ENCODE results near the gene LRRC7.
A peak's percentile ranks its signal among the peaks of the same experiment; 100 is the strongest.

The LRRC7 gene

GRCh38 chr1:69657971-69658370 is 90.2 kb downstream of the LRRC7 start:
- DNase-seq (ENCODE audit: low read depth): peak; percentile 2
- H3K4me3 ChIP-seq (ENCODE audit: low read length): no peak overlapping the region
- no peak overlapping the region for H3K9ac ChIP-seq (ENCODE audit: low read length)
- H3K9me3 ChIP-seq (ENCODE audit: control insufficient read depth, low read length): no peaks in the 10 kb centered on the region
- H3K4me1 ChIP-seq (ENCODE audit: control insufficient read depth, insufficient read depth, low read length): no peaks in the 10 kb centered on the region
- no peaks in the 10 kb centered on the region for H3K36me3 ChIP-seq (ENCODE audit: control insufficient read depth, insufficient read depth, low read length, severe bottlenecking)
- H3K27me3 ChIP-seq (replicated peaks; ENCODE audit: control insufficient read depth, insufficient read depth, low read length): no peaks in the 10 kb centered on the region

- H3K9me3 ChIP-seq (ENCODE audit: control insufficient read depth, low read length): no peaks in the 10 kb centered on the region
- DNase-seq (ENCODE audit: low read depth): peak; percentile 33
- no peak overlapping the region for H3K9ac ChIP-seq (ENCODE audit: low read length)
- H3K36me3 ChIP-seq (ENCODE audit: control insufficient read depth, insufficient read depth, low read length, severe bottlenecking): no peaks in the 10 kb centered on the region
- H3K4me3 ChIP-seq (ENCODE audit: low read length): no peak overlapping the region
- no peaks in the 10 kb centered on the region for H3K4me1 ChIP-seq (ENCODE audit: control insufficient read depth, insufficient read depth, low read length)
- H3K27me3 ChIP-seq (replicated peaks; ENCODE audit: control insufficient read depth, insufficient read depth, low read length): no peaks in the 10 kb centered on the region
These were observed 94.0 kb downstream of the LRRC7 start for GRCh38 chr1:69661686-69662085.

GRCh38 chr1:69662321-69662720 is 94.6 kb downstream of the LRRC7 start:
- Histone ChIP-seq H3K27me3 (replicated peaks; ENCODE audit: control insufficient read depth, insufficient read depth, low read length) (no peaks in the 10 kb centered on the region), H3K9ac (ENCODE audit: low read length) (no peak overlapping the region), H3K36me3 (ENCODE audit: control insufficient read depth, insufficient read depth, low read length, severe bottlenecking) (no peaks in the 10 kb centered on the region), H3K4me3 (ENCODE audit: low read length) (no peak overlapping the region), H3K4me1 (ENCODE audit: control insufficient read depth, insufficient read depth, low read length) (no peaks in the 10 kb centered on the region), H3K9me3 (ENCODE audit: control insufficient read depth, low read length) (peaks cover 5% of the 10 kb centered on the region)
- DNase-seq (ENCODE audit: low read depth): no peak

- H3K27me3 ChIP-seq (replicated peaks; ENCODE audit: control insufficient read depth, insufficient read depth, low read length): no peaks in the 10 kb centered on the region
These were observed 103.8 kb downstream of the LRRC7 start for GRCh38 chr1:69671363-69672010.

GRCh38 chr1:69673321-69673720 is 105.6 kb downstream of the LRRC7 start:
- no peaks in the 10 kb centered on the region for H3K27me3 ChIP-seq (replicated peaks; ENCODE audit: control insufficient read depth, insufficient read depth, low read length)
- no peak overlapping the region for H3K9ac ChIP-seq (ENCODE audit: low read length)
- no peaks in the 10 kb centered on the region for H3K36me3 ChIP-seq (ENCODE audit: control insufficient read depth, insufficient read depth, low read length, severe bottlenecking)
- no peak overlapping the region for H3K4me3 ChIP-seq (ENCODE audit: low read length)
- no peaks in the 10 kb centered on the region for H3K4me1 ChIP-seq (ENCODE audit: control insufficient read depth, insufficient read depth, low read length)
- no peaks in the 10 kb centered on the region for H3K9me3 ChIP-seq (ENCODE audit: control insufficient read depth, low read length)
- DNase-seq (ENCODE audit: low read depth): no peak

More at GRCh38 chr1:69671363-69672010, 103.8 kb downstream of the LRRC7 start:
- DNase-seq (ENCODE audit: low read depth): no peak
- H3K4me3 ChIP-seq (ENCODE audit: low read length): no peak overlapping the region
- H3K36me3 ChIP-seq (ENCODE audit: control insufficient read depth, insufficient read depth, low read length, severe bottlenecking): no peaks in the 10 kb centered on the region
- H3K9ac ChIP-seq (ENCODE audit: low read length): no peak overlapping the region
- H3K9me3 ChIP-seq (ENCODE audit: control insufficient read depth, low read length): peaks cover 11% of the 10 kb centered on the region
- H3K4me1 ChIP-seq (ENCODE audit: control insufficient read depth, insufficient read depth, low read length): no peaks in the 10 kb centered on the region

GRCh38 chr1:69679965-69680364 is 112.2 kb downstream of the LRRC7 start:
- H3K36me3 ChIP-seq (ENCODE audit: control insufficient read depth, insufficient read depth, low read length, severe bottlenecking): no peaks in the 10 kb centered on the region
- no peak overlapping the region for H3K4me3 ChIP-seq (ENCODE audit: low read length)
- H3K9me3 ChIP-seq (ENCODE audit: control insufficient read depth, low read length): no peaks in the 10 kb centered on the region
- no peaks in the 10 kb centered on the region for H3K27me3 ChIP-seq (replicated peaks; ENCODE audit: control insufficient read depth, insufficient read depth, low read length)
- no peak for DNase-seq (ENCODE audit: low read depth)
- H3K9ac ChIP-seq (ENCODE audit: low read length): no peak overlapping the region
- H3K4me1 ChIP-seq (ENCODE audit: control insufficient read depth, insufficient read depth, low read length): no peaks in the 10 kb centered on the region

- Histone ChIP-seq H3K9ac (ENCODE audit: low read length) (no peak overlapping the region), H3K4me3 (ENCODE audit: low read length) (no peak overlapping the region), H3K27me3 (replicated peaks; ENCODE audit: control insufficient read depth, insufficient read depth, low read length) (no peaks in the 10 kb centered on the region), H3K9me3 (ENCODE audit: control insufficient read depth, low read length) (peaks cover 12% of the 10 kb centered on the region), H3K36me3 (ENCODE audit: control insufficient read depth, insufficient read depth, low read length, severe bottlenecking) (no peaks in the 10 kb centered on the region), H3K4me1 (ENCODE audit: control insufficient read depth, insufficient read depth, low read length) (no peaks in the 10 kb centered on the region)
- no peak for DNase-seq (ENCODE audit: low read depth)
These were observed 118.8 kb downstream of the LRRC7 start for GRCh38 chr1:69686367-69686984.

- no peak for DNase-seq (ENCODE audit: low read depth)
- H3K4me1 ChIP-seq (ENCODE audit: control insufficient read depth, insufficient read depth, low read length): no peaks in the 10 kb centered on the region
These were observed 120.5 kb downstream of the LRRC7 start for GRCh38 chr1:69688193-69688592.

GRCh38 chr1:69691179-69691578 is 123.5 kb downstream of the LRRC7 start:
- Histone ChIP-seq H3K9me3 (ENCODE audit: control insufficient read depth, low read length) (peaks cover 9% of the 10 kb centered on the region), H3K4me3 (ENCODE audit: low read length) (no peak overlapping the region), H3K27me3 (replicated peaks; ENCODE audit: control insufficient read depth, insufficient read depth, low read length) (no peaks in the 10 kb centered on the region), H3K36me3 (ENCODE audit: control insufficient read depth, insufficient read depth, low read length, severe bottlenecking) (no peaks in the 10 kb centered on the region), H3K4me1 (ENCODE audit: control insufficient read depth, insufficient read depth, low read length) (no peaks in the 10 kb centered on the region), H3K9ac (ENCODE audit: low read length) (no peak overlapping the region)
- DNase-seq (ENCODE audit: low read depth): no peak

More at GRCh38 chr1:69688193-69688592, 120.5 kb downstream of the LRRC7 start:
- Histone ChIP-seq H3K9me3 (ENCODE audit: control insufficient read depth, low read length) (peaks cover 12% of the 10 kb centered on the region), H3K36me3 (ENCODE audit: control insufficient read depth, insufficient read depth, low read length, severe bottlenecking) (no peaks in the 10 kb centered on the region), H3K4me3 (ENCODE audit: low read length) (no peak overlapping the region), H3K9ac (ENCODE audit: low read length) (no peak overlapping the region), H3K27me3 (replicated peaks; ENCODE audit: control insufficient read depth, insufficient read depth, low read length) (no peaks in the 10 kb centered on the region)

GRCh38 chr1:69693921-69694675 is 126.4 kb downstream of the LRRC7 start:
- no peak overlapping the region for H3K4me3 ChIP-seq (ENCODE audit: low read length)
- no peak for DNase-seq (ENCODE audit: low read depth)
- no peaks in the 10 kb centered on the region for H3K9me3 ChIP-seq (ENCODE audit: control insufficient read depth, low read length)
- H3K36me3 ChIP-seq (ENCODE audit: control insufficient read depth, insufficient read depth, low read length, severe bottlenecking): no peaks in the 10 kb centered on the region
- no peaks in the 10 kb centered on the region for H3K4me1 ChIP-seq (ENCODE audit: control insufficient read depth, insufficient read depth, low read length)
- no peaks in the 10 kb centered on the region for H3K27me3 ChIP-seq (replicated peaks; ENCODE audit: control insufficient read depth, insufficient read depth, low read length)
- H3K9ac ChIP-seq (ENCODE audit: low read length): no peak overlapping the region

GRCh38 chr1:69697340-69697739 is 129.6 kb downstream of the LRRC7 start:
- H3K9ac ChIP-seq (ENCODE audit: low read length): no peak overlapping the region
- no peak overlapping the region for H3K4me3 ChIP-seq (ENCODE audit: low read length)
- H3K4me1 ChIP-seq (ENCODE audit: control insufficient read depth, insufficient read depth, low read length): no peaks in the 10 kb centered on the region
- DNase-seq (ENCODE audit: low read depth): no peak
- H3K27me3 ChIP-seq (replicated peaks; ENCODE audit: control insufficient read depth, insufficient read depth, low read length): no peaks in the 10 kb centered on the region
- H3K9me3 ChIP-seq (ENCODE audit: control insufficient read depth, low read length): no peaks in the 10 kb centered on the region
- H3K36me3 ChIP-seq (ENCODE audit: control insufficient read depth, insufficient read depth, low read length, severe bottlenecking): no peaks in the 10 kb centered on the region
